Measurements from ENCODE around the gene CTU2. TPM values are rescaled to one million over a fixed set of nuclear protein-coding genes. Genes with fewer than 3 reads are reported as not detected.

Gene CTU2
- total RNA-seq, 4 donors from 2014 or later: 6.0 to 19.9 (median 10.7) TPM

DNA sequence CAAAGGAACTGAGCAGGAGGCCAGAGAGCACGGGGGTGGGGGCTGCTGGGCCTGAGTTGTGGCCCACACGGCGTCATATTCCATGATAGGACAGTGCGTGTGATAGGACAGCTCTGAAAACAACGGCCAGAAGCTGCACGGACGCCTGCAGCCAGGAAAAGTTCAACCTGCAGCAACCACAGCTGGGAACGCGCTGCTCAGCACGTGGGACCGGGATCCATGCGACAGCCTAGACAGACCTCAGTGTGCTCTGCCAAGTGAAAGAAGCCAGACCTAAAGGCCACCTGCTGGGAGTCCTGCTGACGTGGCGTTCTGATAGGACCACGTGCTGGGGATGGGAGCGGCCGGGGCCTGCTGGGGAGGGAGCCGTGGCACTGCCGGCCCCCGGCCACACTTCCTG lies 21.6 kb downstream of the CTU2 start:
- Histone ChIP-seq H3K27ac (no peak overlapping the region), H3K27me3 (no peaks in the 10 kb centered on the region), H3K36me3 (peaks cover 0 to 88% of the 10 kb centered on the region in 2 donors), H3K4me1 (no peaks in the 10 kb centered on the region), H3K4me3 (no peak overlapping the region), H3K9me3 (no peaks in the 10 kb centered on the region)
- TF ChIP-seq EP300 (IDR thresholded peaks at IDR 0.05) (no peak), POLR2AphosphoS5 (IDR thresholded peaks at IDR 0.05) (no peak), POLR2A (IDR thresholded peaks at IDR 0.05) (no peak)
- TF ChIP-seq, protein P1, sequence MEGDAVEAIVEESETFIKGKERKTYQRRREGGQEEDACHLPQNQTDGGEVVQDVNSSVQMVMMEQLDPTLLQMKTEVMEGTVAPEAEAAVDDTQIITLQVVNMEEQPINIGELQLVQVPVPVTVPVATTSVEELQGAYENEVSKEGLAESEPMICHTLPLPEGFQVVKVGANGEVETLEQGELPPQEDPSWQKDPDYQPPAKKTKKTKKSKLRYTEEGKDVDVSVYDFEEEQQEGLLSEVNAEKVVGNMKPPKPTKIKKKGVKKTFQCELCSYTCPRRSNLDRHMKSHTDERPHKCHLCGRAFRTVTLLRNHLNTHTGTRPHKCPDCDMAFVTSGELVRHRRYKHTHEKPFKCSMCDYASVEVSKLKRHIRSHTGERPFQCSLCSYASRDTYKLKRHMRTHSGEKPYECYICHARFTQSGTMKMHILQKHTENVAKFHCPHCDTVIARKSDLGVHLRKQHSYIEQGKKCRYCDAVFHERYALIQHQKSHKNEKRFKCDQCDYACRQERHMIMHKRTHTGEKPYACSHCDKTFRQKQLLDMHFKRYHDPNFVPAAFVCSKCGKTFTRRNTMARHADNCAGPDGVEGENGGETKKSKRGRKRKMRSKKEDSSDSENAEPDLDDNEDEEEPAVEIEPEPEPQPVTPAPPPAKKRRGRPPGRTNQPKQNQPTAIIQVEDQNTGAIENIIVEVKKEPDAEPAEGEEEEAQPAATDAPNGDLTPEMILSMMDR (IDR thresholded peaks at IDR 0.05): no peak
- no CpG with 5 or more reads among the region's 20 CpGs for WGBS, 2 donors (ENCODE audit: low coverage in 1 of 2)
- no peak for ATAC-seq

DNA sequence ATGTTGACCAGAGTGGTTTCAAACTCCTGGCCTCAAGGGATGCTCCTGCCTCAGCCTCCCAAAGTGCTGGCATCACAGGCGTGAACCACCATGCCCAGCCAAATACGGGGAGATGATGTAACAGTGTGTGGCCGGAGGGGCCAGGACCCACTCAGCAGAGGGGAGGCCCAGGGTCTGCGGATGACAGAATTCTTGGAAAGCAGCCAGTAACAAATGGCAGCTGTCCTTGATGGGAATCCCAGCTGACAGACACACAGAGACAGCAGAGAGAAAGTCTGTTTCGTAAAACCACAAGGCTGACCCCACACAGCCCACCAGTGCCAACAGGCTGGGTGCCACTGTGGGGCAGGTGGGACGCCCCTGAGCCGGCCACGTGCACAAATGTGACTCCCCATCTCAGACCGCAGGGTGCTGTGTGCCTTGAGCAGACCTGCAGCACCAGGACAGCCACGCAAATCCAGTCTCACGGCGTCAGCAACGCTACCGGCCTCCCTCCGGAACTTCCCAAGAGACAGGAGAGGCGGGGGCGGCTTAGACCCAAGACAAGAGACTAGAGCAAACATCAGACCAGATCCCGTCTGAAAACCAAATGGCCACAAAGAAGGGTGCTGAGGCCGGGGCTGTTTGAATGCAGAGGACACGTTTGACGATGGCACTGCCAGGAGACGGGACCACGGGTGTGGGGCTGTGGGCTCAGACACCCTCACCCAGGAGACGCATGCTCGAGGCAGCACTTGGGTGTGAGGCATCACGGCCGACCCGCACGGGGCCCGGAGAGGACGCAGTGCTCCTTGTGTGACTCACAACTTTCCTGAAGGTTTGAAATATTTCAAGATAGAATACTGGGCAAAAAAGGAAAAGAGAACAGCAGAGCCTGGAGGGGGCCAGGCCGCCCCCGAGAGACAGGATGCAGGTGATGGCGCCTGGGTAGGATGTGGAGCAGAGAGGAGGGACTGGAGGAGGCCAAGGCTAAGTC lies 24.6 kb downstream of the CTU2 start:
- Histone ChIP-seq H3K27me3 (no peaks in the 10 kb centered on the region), H3K27ac (no peak overlapping the region), H3K9me3 (no peaks in the 10 kb centered on the region), H3K4me1 (no peaks in the 10 kb centered on the region), H3K4me3 (no peak overlapping the region), H3K36me3 (peaks cover 0 to 88% of the 10 kb centered on the region in 2 donors)
- TF ChIP-seq, protein P1 (IDR thresholded peaks at IDR 0.05): no peak
- TF ChIP-seq POLR2AphosphoS5 (IDR thresholded peaks at IDR 0.05): no peak
- no peak for TF ChIP-seq EP300 (IDR thresholded peaks at IDR 0.05)
- no peak for TF ChIP-seq POLR2A (IDR thresholded peaks at IDR 0.05)
- 77 to 80% methylated on average over 3 to 16 of the region's 34 CpGs for WGBS, 2 donors (ENCODE audit: low coverage in 1 of 2)
- no peak for ATAC-seq

DNA sequence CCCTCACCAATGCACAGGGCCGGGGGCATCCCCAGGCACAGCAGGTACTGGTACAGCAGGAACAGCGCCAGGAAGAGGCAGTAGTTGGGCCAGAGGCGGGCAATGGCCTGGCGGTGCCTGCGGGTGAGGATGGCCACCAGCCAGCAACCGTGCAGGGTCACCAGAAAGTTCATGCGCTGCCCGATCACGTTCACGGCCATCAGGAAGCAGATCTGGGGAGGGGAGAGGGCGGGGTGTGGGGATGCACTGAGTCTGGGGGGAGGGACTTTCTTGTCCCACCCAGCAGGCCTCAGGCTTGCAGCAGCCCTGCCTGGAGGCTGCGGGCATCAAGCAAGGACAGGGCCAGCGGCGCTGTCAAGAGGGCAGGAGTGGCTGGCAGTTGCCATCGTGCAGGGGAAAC lies 25.4 kb downstream of the CTU2 start:
- no peaks in the 10 kb centered on the region for H3K27me3 ChIP-seq
- H3K9me3 ChIP-seq: no peaks in the 10 kb centered on the region
- TF ChIP-seq, protein P1 (IDR thresholded peaks at IDR 0.05): no peak
- TF ChIP-seq EP300 (IDR thresholded peaks at IDR 0.05) (no peak), POLR2AphosphoS5 (IDR thresholded peaks at IDR 0.05) (no peak), POLR2A (IDR thresholded peaks at IDR 0.05) (no peak)
- no peak overlapping the region for H3K4me3 ChIP-seq
- 100% methylated on average over 1 of the region's 15 CpGs; no CpG with 5 or more reads in 1 of the 2 donors for WGBS, 2 donors (ENCODE audit: low coverage in 1 of 2)
- H3K36me3 ChIP-seq: peaks cover 0 to 88% of the 10 kb centered on the region in 2 donors
- no peak for ATAC-seq
- H3K27ac ChIP-seq: no peak overlapping the region
- H3K4me1 ChIP-seq: no peaks in the 10 kb centered on the region

DNA sequence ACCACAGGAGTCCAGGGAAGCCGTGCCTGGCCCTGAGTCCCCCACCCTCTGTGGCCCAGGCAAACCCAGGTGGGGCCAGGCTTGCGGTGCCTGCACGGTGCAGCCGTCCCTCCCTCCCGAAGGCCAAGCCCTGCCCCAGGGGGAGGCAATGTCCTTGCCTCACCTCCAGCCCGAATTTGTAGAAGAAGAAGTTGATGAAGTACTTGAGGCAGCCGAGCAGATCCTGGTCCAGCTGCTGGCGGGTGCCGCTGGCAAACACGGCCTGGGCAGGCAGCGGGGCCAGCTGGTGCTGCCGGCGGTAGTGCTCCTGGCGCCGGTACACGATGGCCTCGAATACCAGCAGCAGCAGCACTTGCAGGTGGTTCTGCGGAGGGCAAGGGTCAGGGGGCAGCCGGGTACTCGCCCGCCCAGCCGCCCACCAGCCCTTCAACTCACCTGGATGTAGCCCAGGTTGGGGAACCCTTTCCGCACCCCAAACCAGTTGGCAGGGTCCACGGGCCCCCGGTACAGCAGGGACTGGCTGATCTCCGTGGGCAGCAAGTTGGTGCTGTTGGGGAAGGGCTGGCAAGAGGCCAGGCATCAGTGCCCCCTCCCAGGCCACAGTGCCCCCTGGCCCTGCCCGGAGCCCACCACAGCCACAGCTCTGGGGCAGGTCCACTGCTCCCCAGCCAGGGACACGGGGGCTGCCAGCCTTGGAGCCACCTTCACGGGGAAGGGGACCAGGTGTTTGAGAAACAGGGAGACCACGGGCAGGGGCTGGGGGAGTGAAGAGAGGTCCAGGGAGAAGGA lies 26.1 kb downstream of the CTU2 start:
- Histone ChIP-seq H3K36me3 (peaks cover 0 to 86% of the 10 kb centered on the region in 2 donors), H3K4me3 (no peak overlapping the region), H3K27me3 (no peaks in the 10 kb centered on the region), H3K27ac (no peak overlapping the region), H3K4me1 (peaks cover 0 to 6% (median 0%) of the 10 kb centered on the region in 3 donors), H3K9me3 (no peaks in the 10 kb centered on the region)
- no CpG with 5 or more reads among the region's 30 CpGs for WGBS, 2 donors (ENCODE audit: low coverage in 1 of 2)
- TF ChIP-seq, protein P1 (IDR thresholded peaks at IDR 0.05): no peak
- TF ChIP-seq EP300 (IDR thresholded peaks at IDR 0.05): no peak
- TF ChIP-seq POLR2AphosphoS5 (IDR thresholded peaks at IDR 0.05): peak; percentile 19
- no peak for ATAC-seq

Data from gastroesophageal sphincter (tissue), 4 donors.